HepG2 (cell line): ENCODE results near the gene CAMK1. TPM values are rescaled to one million over a fixed set of nuclear protein-coding genes. Genes with fewer than 3 reads are reported as not detected.

Experiments used
- ARNTL ChIP-seq: sonication (generic); formaldehyde crosslinking; IDR thresholded peaks from 2 replicates; pipeline ENCODE4 v1.4.0; 2020; ENCODE audit warnings: mild to moderate bottlenecking, missing genetic modification reagents
- IRF2 ChIP-seq: IDR thresholded peaks from 2 replicates; pipeline ENCODE4 v1.6.1; 2018; ENCODE audit warnings: missing genetic modification reagents, missing compliant biosample characterization
- ISL2 ChIP-seq: sonication (generic); formaldehyde crosslinking; IDR thresholded peaks from 2 replicates; pipeline ENCODE4 v1.5.0; 2020; ENCODE audit warnings: missing genetic modification reagents
- KMT2A ChIP-seq: sonication (generic); formaldehyde crosslinking; IDR thresholded peaks from 2 replicates; pipeline ENCODE4 v1.4.0; 2020; ENCODE audit warnings: missing genetic modification reagents
- NCOA1 ChIP-seq: sonication (generic); formaldehyde crosslinking; IDR thresholded peaks from 2 replicates; pipeline ENCODE4 v1.9.0; 2021; ENCODE audit warnings: missing genetic modification reagents
- NCOA2 ChIP-seq: sonication (generic); formaldehyde crosslinking; IDR thresholded peaks from 2 replicates; pipeline ENCODE4 v1.8.0; 2022; ENCODE audit warnings: inconsistent platforms
- NR1H2 ChIP-seq: sonication (generic); formaldehyde crosslinking; IDR thresholded peaks from 2 replicates; pipeline ENCODE4 v1.8.1; 2022; ENCODE audit warnings: low read depth, missing genetic modification reagents, borderline replicate concordance
- RORA ChIP-seq: sonication (generic); formaldehyde crosslinking; IDR thresholded peaks from 2 replicates; pipeline ENCODE4 v1.5.0; 2020; ENCODE audit warnings: mild to moderate bottlenecking, missing genetic modification reagents, moderate library complexity
- SUZ12 ChIP-seq: fragments of 150-350 bp; IDR thresholded peaks from 2 replicates; pipeline ENCODE4 v1.6.1; 2014; ENCODE audit warnings: low read depth, low read length
- TBL1XR1 ChIP-seq: fragments of 150-350 bp; IDR thresholded peaks from 2 replicates; pipeline ENCODE4 v1.6.1; 2014; ENCODE audit warnings: borderline replicate concordance, low read length; ENCODE audit not compliant: partially characterized antibody
- THYN1 ChIP-seq: sonication (generic); formaldehyde crosslinking; IDR thresholded peaks from 2 replicates; pipeline ENCODE4 v1.8.1; 2023; ENCODE audit warnings: low read depth, mild to moderate bottlenecking, moderate library complexity, missing genetic modification reagents, borderline replicate concordance
- ZBTB33 ChIP-seq: sonication (generic); formaldehyde crosslinking; IDR thresholded peaks from 2 replicates; pipeline ENCODE4 v1.4.0; 2020; ENCODE audit warnings: missing genetic modification reagents
- ZC3H4 ChIP-seq: sonication (generic); formaldehyde crosslinking; IDR thresholded peaks from 2 replicates; pipeline ENCODE4 v1.4.0; 2020; ENCODE audit warnings: missing genetic modification reagents, borderline replicate concordance
- ZNF260 ChIP-seq: sonication (generic); formaldehyde crosslinking; IDR thresholded peaks from 2 replicates; pipeline ENCODE4 v1.4.0; 2020; ENCODE audit warnings: missing genetic modification reagents, low read depth, mild to moderate bottlenecking, borderline replicate concordance
- ZNF326 ChIP-seq: sonication (generic); formaldehyde crosslinking; IDR thresholded peaks from 2 replicates; pipeline ENCODE4 v1.4.0; 2020; ENCODE audit warnings: missing genetic modification reagents, borderline replicate concordance
- ZNF354B ChIP-seq: sonication (generic); formaldehyde crosslinking; IDR thresholded peaks from 2 replicates; pipeline ENCODE4 v1.8.0; 2022; ENCODE audit warnings: mild to moderate bottlenecking, missing genetic modification reagents
- ZNF382 ChIP-seq: sonication (generic); formaldehyde crosslinking; IDR thresholded peaks from 2 replicates; pipeline ENCODE4 v1.5.0; 2020; ENCODE audit warnings: missing genetic modification reagents, mild to moderate bottlenecking, borderline replicate concordance
- ZNF460 ChIP-seq: sonication (generic); formaldehyde crosslinking; IDR thresholded peaks from 2 replicates; pipeline ENCODE4 v1.5.1; 2020; ENCODE audit warnings: missing genetic modification reagents, mild to moderate bottlenecking, borderline replicate concordance
- ZNF543 ChIP-seq: sonication (generic); formaldehyde crosslinking; IDR thresholded peaks from 2 replicates; pipeline ENCODE4 v1.4.0; 2020; ENCODE audit warnings: mild to moderate bottlenecking, missing genetic modification reagents
- ZNF563 ChIP-seq: sonication (generic); formaldehyde crosslinking; IDR thresholded peaks from 2 replicates; pipeline ENCODE4 v1.8.0; 2022; ENCODE audit warnings: mild to moderate bottlenecking, moderate library complexity, missing genetic modification reagents
- ZNF772 ChIP-seq: sonication (generic); formaldehyde crosslinking; IDR thresholded peaks from 2 replicates; pipeline ENCODE4 v1.5.0; 2020; ENCODE audit warnings: mild to moderate bottlenecking, missing genetic modification reagents
- ZNF773 ChIP-seq: sonication (generic); formaldehyde crosslinking; IDR thresholded peaks from 2 replicates; pipeline ENCODE4 v1.4.0; 2020; ENCODE audit warnings: missing genetic modification reagents, borderline replicate concordance
- ZNF841 ChIP-seq: sonication (generic); formaldehyde crosslinking; IDR thresholded peaks from 2 replicates; pipeline ENCODE4 v1.8.1; 2023; ENCODE audit warnings: missing genetic modification reagents, borderline replicate concordance
- polyA plus RNA-seq, 8 experiments: library from polyadenylated mRNA; depleted of rRNA in 3 of 8; stranded (reverse) in 7 of 8; unstranded in 1 of 8; fragments of >200 nt; fragmentation: Illumina TruSeq in 4 of 8; extraction: Trizol in 4 of 8; gene quantifications; 2 replicates each; pipeline versions ENCODE4 v1.2.1 to v1.2.3, GENCODE V29; 2011 to 2016; ENCODE audit warnings: low read depth in 4 of 8, missing spikeins in 1 of 8, mixed read lengths in 1 of 8; ENCODE audit not compliant: insufficient read depth in 1 of 8
- total RNA-seq, 5 experiments: library from RNA; depleted of rRNA; stranded (reverse); fragments of >200 nt; fragmentation: Illumina TruSeq; extraction: Trizol; gene quantifications; 2 replicates each; pipeline ENCODE4 v1.2.3, GENCODE V29; 2016; ENCODE audit warnings: low read depth in 1 of 5

Gene CAMK1
- total and polyA plus RNA-seq, 2 of the 13 experiments (the other 11 are each of a cell fraction or from before 2014, with no cell fraction given): 26.4 to 53.3 TPM

GRCh38 chr3:9749645-9750555 lies 19.8 kb downstream of the CAMK1 start, which contains the start of gene OGG1 (continued):
- no peak for TF ChIP-seq TBL1XR1
- TF ChIP-seq NR1H2 (CRISPR knock-in tag): no peak
- TF ChIP-seq RORA (CRISPR knock-in tag): no peak
- TF ChIP-seq SUZ12: no peak
- no peak for TF ChIP-seq ZBTB33
- no peak for TF ChIP-seq NCOA1 (CRISPR knock-in tag)
- TF ChIP-seq ZNF326: no peak
- peak; percentile 55; the same call in 1 of the 2 replicates for TF ChIP-seq IRF2 (CRISPR knock-in tag)
- TF ChIP-seq ZNF260 (CRISPR knock-in tag): no peak
- TF ChIP-seq NCOA2 (CRISPR knock-in tag): peak; percentile 46; the same call in 1 of the 2 replicates
- peak; percentile 52; the same call in 1 of the 2 replicates for TF ChIP-seq ZNF772 (CRISPR knock-in tag)
- TF ChIP-seq KMT2A (CRISPR knock-in tag): no peak
- TF ChIP-seq ZNF563: no peak; the same call in 1 of the 2 replicates
- TF ChIP-seq ZNF354B (CRISPR knock-in tag): no peak
- TF ChIP-seq ZNF382 (CRISPR knock-in tag): no peak
- TF ChIP-seq ZNF841: no peak
- no peak for TF ChIP-seq THYN1 (CRISPR knock-in tag)
- 0 out of 2 replicates have a peak, but pooled peaks have one; percentile 8 for TF ChIP-seq ARNTL (CRISPR knock-in tag)
- TF ChIP-seq ZC3H4 (CRISPR knock-in tag): no peak
- peak; percentile 20; the same call in 1 of the 2 replicates for TF ChIP-seq ZNF543 (CRISPR knock-in tag)
- no peak for TF ChIP-seq ZNF460 (CRISPR knock-in tag)
- peak; percentile 60; the same call in 1 of the 2 replicates for TF ChIP-seq ISL2 (CRISPR knock-in tag)
- TF ChIP-seq ZNF773 (CRISPR knock-in tag): no peak
